H1 (cell line): ENCODE results near the gene CARF. TPM values are rescaled to one million over a fixed set of nuclear protein-coding genes. Genes with fewer than 3 reads are reported as not detected.

Source experiments
- polyA plus RNA-seq, 7 experiments: library from polyadenylated mRNA; depleted of rRNA in 3 of 7; stranded (reverse) in 5 of 7; unstranded in 2 of 7; fragments of >200 nt in 5 of 7; fragments of 200-250 nt in 2 of 7; gene quantifications; 1 replicate in 5 of 7; 2 replicates in 1 of 7; 4 replicates in 1 of 7; pipeline versions ENCODE4 v1.2.1 to v1.2.3, GENCODE V29; 2011 to 2013; ENCODE audit warnings: missing spikeins in 2 of 7, mixed read lengths in 2 of 7
- small RNA-seq: library from polyadenylated mRNA; stranded (forward); fragments of <200 nt; extraction: miRNeasy Mini kit (QIAGEN cat#:217004); gene quantifications from one replicate; pipeline ENCODE3, GENCODE V24; 2013; ENCODE audit not compliant: insufficient read depth
- total RNA-seq: library from RNA; stranded (reverse); fragmentation: NEBNext Ultra II Directional; extraction: Animal tissue kit (Norgen Biotek cat#: 25700); gene quantifications from 2 replicates; pipeline ENCODE4 v1.2.1, GENCODE V29; 2021

CARF gene
- total and polyA plus RNA-seq, 2 of the 8 experiments (the other 6 are each of a cell fraction or from before 2014, with no cell fraction given), result 2.0 to 2.6 TPM

Small RNA genes within 50 kb of the gene (small RNA-seq; reads per million reads assigned to genes)
- gene AC010900.2, result not detected

Other genes starting within 250 kb of the CARF start
- gene ICA1L, start 40.5 kb upstream of the CARF start, total RNA-seq, result 3.4 TPM in 2 replicates
- gene ICA1L, start 40.5 kb upstream of the CARF start, polyA plus RNA-seq (2011; rRNA removed), result 0.71 and 1.1 TPM in 2 replicates
- gene WDR12, start 602 bp upstream of the CARF start, total RNA-seq, result 150 and 183 TPM in 2 replicates
- 9.7 and 25.0 TPM in 2 replicates for gene WDR12, start 602 bp upstream of the CARF start, polyA plus RNA-seq (2011; rRNA removed)
- 8.2 and 10.7 TPM in 2 replicates for gene NBEAL1, start 102.6 kb downstream of the CARF start, total RNA-seq
- gene NBEAL1, start 102.6 kb downstream of the CARF start, polyA plus RNA-seq (2011; rRNA removed), result 1.4 and 2.3 TPM in 2 replicates